ENCODE measurements around the gene NME7. TPM values are rescaled to one million over a fixed set of nuclear protein-coding genes. Genes with fewer than 3 reads are reported as not detected.
A peak's percentile ranks its signal among the peaks of the same experiment; 100 is the strongest.

Gene NME7
- total RNA-seq, 6 experiments from 2014 or later, result 2.0 to 6.5 (median 5.3) TPM

DNA sequence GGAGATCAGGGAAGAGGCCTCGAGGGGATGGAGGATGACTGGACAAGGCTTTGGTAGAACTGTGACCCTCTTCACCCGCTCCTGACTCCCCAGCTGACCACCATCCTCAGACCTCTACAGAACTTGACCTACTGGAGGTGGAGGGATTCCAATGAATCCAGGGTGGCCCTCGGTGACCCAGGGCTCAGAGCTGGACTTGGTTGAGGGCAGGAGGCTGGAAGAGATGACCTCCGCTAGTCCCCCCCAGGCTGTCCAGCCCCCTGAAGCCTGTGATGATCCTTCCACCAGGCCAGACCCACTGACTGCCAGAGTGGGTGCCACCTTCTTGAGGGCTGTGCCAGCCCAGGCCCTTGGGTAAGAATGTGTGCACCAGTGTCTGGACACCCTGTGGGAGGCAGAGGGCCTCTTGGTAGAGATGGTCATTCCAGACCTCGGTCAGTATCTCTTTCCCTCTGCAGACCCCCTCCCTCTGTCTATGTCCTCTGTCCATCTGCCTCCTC, 216.2 kb downstream of the NME7 start:
- Histone ChIP-seq H3K36me3 (no peaks in the 10 kb centered on the region), H3K27me3 (no peaks in the 10 kb centered on the region), H3K27ac (no peak overlapping the region), H3K4me1 (peaks cover 0 to 23% (median 9%) of the 10 kb centered on the region in 4 donors), H3K4me3 (no peak overlapping the region), H3K9me3 (no peaks in the 10 kb centered on the region)
- peak in 1 of 4 donors; percentile 4 for ATAC-seq
- 100% methylated on average over 1 of the region's 5 CpGs for WGBS (ENCODE audit: insufficient coverage, low coverage, low lambda C conversion rate, missing lambda C conversion rate)
- no peak for DNase-seq
- intact Hi-C loops (cut with DNase I), result no loop called here
- TF ChIP-seq, protein P1, sequence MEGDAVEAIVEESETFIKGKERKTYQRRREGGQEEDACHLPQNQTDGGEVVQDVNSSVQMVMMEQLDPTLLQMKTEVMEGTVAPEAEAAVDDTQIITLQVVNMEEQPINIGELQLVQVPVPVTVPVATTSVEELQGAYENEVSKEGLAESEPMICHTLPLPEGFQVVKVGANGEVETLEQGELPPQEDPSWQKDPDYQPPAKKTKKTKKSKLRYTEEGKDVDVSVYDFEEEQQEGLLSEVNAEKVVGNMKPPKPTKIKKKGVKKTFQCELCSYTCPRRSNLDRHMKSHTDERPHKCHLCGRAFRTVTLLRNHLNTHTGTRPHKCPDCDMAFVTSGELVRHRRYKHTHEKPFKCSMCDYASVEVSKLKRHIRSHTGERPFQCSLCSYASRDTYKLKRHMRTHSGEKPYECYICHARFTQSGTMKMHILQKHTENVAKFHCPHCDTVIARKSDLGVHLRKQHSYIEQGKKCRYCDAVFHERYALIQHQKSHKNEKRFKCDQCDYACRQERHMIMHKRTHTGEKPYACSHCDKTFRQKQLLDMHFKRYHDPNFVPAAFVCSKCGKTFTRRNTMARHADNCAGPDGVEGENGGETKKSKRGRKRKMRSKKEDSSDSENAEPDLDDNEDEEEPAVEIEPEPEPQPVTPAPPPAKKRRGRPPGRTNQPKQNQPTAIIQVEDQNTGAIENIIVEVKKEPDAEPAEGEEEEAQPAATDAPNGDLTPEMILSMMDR (IDR thresholded peaks at IDR 0.05), result no peak
- no peak for TF ChIP-seq POLR2A (IDR thresholded peaks at IDR 0.05)

DNA sequence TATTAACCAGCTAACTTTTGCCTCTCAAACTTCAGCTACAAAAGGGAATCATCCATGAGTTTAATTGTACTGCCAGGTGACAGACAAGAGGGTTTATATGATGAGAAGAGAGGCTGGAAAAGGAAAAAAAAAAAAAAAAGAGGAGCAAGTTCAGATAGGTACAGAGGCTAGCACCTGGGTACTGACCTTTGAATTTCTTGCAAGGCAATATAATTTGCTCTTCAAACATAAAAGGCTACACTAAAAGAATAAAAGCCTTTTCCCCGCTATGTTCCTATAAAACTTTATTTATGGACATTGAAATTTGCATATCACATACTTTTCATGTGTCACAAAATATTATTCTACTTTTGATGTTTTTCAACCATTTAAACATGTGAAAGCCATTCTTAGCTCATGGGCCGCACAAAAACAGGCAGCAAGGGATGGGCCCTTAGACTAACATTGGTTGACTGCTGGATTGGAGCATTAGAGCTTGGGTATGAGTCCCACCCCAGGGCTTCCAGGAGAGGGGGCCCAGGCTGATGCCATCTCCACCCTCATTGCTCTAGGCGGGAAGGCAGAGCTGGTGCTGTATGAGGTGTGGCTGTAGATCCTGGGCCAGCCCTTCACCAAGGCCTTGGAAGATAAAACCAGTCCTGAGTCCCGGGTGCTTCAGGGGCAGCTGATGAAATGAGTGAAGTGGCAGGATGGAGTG, 216.8 kb downstream of the NME7 start:
- Histone ChIP-seq H3K9me3 (no peaks in the 10 kb centered on the region), H3K4me3 (no peak overlapping the region), H3K36me3 (no peaks in the 10 kb centered on the region), H3K27me3 (no peaks in the 10 kb centered on the region), H3K4me1 (peaks cover 0 to 25% (median 12%) of the 10 kb centered on the region in 4 donors), H3K27ac (no peak overlapping the region)
- TF ChIP-seq POLR2A (IDR thresholded peaks at IDR 0.05), result no peak
- TF ChIP-seq, protein P1 (IDR thresholded peaks at IDR 0.05), result no peak
- intact Hi-C loops (cut with DNase I), result no loop called here
- ATAC-seq (no peak), DNase-seq (no peak)
- WGBS (ENCODE audit: insufficient coverage, low coverage, low lambda C conversion rate, missing lambda C conversion rate), result 90% methylated on average over 4 of the region's 4 CpGs

DNA sequence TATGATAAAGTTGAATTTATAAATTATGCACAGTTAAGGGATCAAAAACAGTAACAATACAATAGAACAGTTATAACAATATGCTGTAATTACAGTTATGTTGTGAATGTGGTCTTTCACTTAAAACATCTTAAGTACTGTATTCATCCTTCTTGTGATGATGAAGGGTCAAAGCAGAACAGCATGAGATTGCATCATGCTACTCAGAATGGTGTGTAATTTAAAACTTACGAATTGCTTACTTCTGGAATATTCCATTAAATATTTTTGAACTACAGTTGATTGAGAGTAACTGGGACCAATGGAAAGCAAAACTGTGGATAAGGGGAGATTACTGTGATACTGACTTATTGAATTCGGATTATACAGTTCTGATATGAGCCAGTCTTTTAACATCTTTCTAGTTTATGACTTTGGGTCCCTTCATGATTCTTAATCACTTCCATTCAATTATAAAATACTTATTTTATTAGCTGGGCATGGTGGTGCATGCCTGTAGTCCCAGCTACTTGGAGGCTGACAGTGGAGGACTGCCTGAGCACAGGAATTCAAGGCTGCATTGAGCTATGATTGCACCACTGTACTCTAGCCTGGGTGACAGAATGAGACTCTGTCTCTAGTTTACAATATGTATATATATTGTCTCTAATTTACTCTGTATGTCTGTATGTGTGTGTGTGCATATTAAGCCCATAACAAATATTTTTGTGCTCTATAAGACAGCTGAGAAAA, 217.9 kb downstream of the NME7 start:
- ATAC-seq (no peak), DNase-seq (no peak)

DNA sequence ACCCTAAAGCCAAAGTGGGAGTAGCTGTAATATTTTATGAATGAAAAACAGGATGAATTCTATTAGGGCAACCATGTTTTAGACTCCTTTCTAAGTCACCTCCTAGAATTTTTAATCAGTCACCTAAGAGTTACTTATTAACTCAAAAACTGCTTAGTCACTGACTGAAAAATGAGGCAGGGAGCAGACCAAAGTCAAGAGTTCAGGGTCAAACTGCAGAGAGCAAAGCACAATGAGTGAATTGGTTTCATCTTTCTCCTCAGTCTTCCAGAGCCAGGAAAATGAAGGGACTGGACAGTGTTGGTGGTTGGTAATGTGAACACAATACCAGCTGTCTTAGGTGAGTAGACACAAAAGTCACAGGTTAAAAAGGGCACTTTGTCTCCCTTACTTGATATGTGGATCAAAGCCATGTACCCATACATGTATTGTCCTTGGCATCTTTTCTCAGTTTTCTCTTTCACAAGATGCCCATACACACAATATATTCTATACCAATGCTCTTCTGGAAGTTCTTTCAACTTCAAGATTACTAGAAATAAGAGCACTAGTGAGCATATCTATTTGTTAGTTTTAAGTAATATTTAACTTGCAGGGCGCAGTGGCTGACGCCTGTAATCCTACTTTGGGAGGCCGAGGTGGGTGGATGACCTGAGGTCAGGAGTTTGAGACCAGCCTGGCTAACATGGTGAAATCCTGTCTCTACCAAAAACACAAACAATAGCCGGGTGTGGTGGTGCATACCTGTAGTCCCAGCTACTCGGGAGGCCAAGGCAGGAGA, 218.9 kb downstream of the NME7 start:
- H3K9me3 ChIP-seq, result no peaks in the 10 kb centered on the region
- peak in 2 of 3 donors; percentile 58 to 75 for DNase-seq
- WGBS (ENCODE audit: insufficient coverage, low coverage, low lambda C conversion rate, missing lambda C conversion rate), result 24% methylated on average over 5 of the region's 5 CpGs
- peak overlapping the region in 2 of 3 donors; percentile 1 to 6 for H3K4me3 ChIP-seq
- intact Hi-C loops (cut with DNase I), result no loop called here
- no peak for TF ChIP-seq POLR2A (IDR thresholded peaks at IDR 0.05)
- TF ChIP-seq, protein P1 (IDR thresholded peaks at IDR 0.05), result no peak
- H3K36me3 ChIP-seq, result no peaks in the 10 kb centered on the region
- H3K4me1 ChIP-seq, result peaks cover 0 to 42% (median 19%) of the 10 kb centered on the region in 4 donors
- H3K27ac ChIP-seq, result peak overlapping the region; percentile 45 to 90 (median 90)
- peak; percentile 72 to 87 (median 82) for ATAC-seq
- no peaks in the 10 kb centered on the region for H3K27me3 ChIP-seq

More for the DNA sequence above, 217.9 kb downstream of the NME7 start:
- peak overlapping the region in 2 of 3 donors; percentile 90 for H3K27ac ChIP-seq
- intact Hi-C loops (cut with DNase I), result no loop called here
- no peaks in the 10 kb centered on the region for H3K27me3 ChIP-seq
- WGBS (ENCODE audit: insufficient coverage, low coverage, low lambda C conversion rate, missing lambda C conversion rate), result 71% methylated on average over 2 of the region's 2 CpGs
- no peaks in the 10 kb centered on the region for H3K9me3 ChIP-seq
- H3K36me3 ChIP-seq, result no peaks in the 10 kb centered on the region
- TF ChIP-seq, protein P1 (IDR thresholded peaks at IDR 0.05), result no peak
- TF ChIP-seq POLR2A (IDR thresholded peaks at IDR 0.05), result no peak
- H3K4me3 ChIP-seq, result no peak overlapping the region
- peaks cover 0 to 31% (median 14%) of the 10 kb centered on the region in 4 donors for H3K4me1 ChIP-seq
